K562 (cell line): ENCODE results near the gene XKR7. TPM values are rescaled to one million over a fixed set of nuclear protein-coding genes. Genes with fewer than 3 reads are reported as not detected.

Experiments
- CXXC5 ChIP-seq: fragments of 250-450 bp; sonication (Bioruptor Pico); IDR thresholded peaks from 2 replicates; pipeline ENCODE4 v1.8.0; 2022; ENCODE audit warnings: inconsistent platforms, mild to moderate bottlenecking, moderate library complexity
- FOXK1 ChIP-seq: sonication (generic); formaldehyde crosslinking; IDR thresholded peaks from 2 replicates; pipeline ENCODE4 v1.8.0; 2022; ENCODE audit warnings: missing genetic modification reagents, mild to moderate bottlenecking, borderline replicate concordance
- HDAC8 ChIP-seq: fragments of 450-650 bp; IDR thresholded peaks from 2 replicates; pipeline ENCODE4 v1.6.1; 2016; ENCODE audit warnings: mild to moderate bottlenecking, missing genetic modification characterization, moderate library complexity, missing compliant biosample characterization
- IRF1 ChIP-seq: sonication (generic); formaldehyde crosslinking; IDR thresholded peaks from 2 replicates; pipeline ENCODE4 v1.8.0; 2022; ENCODE audit warnings: missing genetic modification reagents, mild to moderate bottlenecking, borderline replicate concordance
- KLF6 ChIP-seq: fragments of 250-450 bp; sonication (Bioruptor Pico); IDR thresholded peaks from 2 replicates; pipeline ENCODE4 v1.4.0; 2020; ENCODE audit warnings: mild to moderate bottlenecking, moderate library complexity, borderline replicate concordance
- LARP7 ChIP-seq: fragments of 450-650 bp; IDR thresholded peaks from 2 replicates; pipeline ENCODE4 v1.6.1; 2016
- NR2F6 ChIP-seq: fragments of 450-650 bp; formaldehyde crosslinking; IDR thresholded peaks from 2 replicates; pipeline ENCODE4 v1.4.0; 2020; ENCODE audit warnings: mild to moderate bottlenecking
- PTRF ChIP-seq: fragments of 450-650 bp; IDR thresholded peaks from 2 replicates; pipeline ENCODE4 v1.6.1; 2016; ENCODE audit warnings: mild to moderate bottlenecking, missing genetic modification characterization, missing compliant biosample characterization
- SMAD3 ChIP-seq: fragments of 450-650 bp; formaldehyde crosslinking; conservative IDR thresholded peaks from 2 replicates; pipeline ENCODE4 v1.4.0; 2020; ENCODE audit warnings: mild to moderate bottlenecking
- TAF7 ChIP-seq: fragments of 450-650 bp; IDR thresholded peaks from 2 replicates; pipeline ENCODE4 v1.6.1; 2016; ENCODE audit warnings: missing genetic modification characterization, missing compliant biosample characterization
- YBX1 ChIP-seq: fragments of 450-650 bp; IDR thresholded peaks from 2 replicates; pipeline ENCODE4 v1.7.1; 2016; ENCODE audit warnings: mild to moderate bottlenecking
- ZNF24 ChIP-seq: fragments of 450-650 bp; IDR thresholded peaks from 2 replicates; pipeline ENCODE4 v1.6.1; 2016
- ZNF395 ChIP-seq: fragments of 200-800 bp; sonication (Bioruptor generic); IDR thresholded peaks from 2 replicates; pipeline ENCODE4 v1.6.1; 2017; ENCODE audit warnings: missing genetic modification characterization, missing compliant biosample characterization
- ZNF561 ChIP-seq: fragments of 450-650 bp; formaldehyde crosslinking; conservative IDR thresholded peaks from 2 replicates; pipeline ENCODE4 v1.4.0; 2020; ENCODE audit warnings: mild to moderate bottlenecking, moderate library complexity
- ZNF592 ChIP-seq: fragments of 450-650 bp; IDR thresholded peaks from 2 replicates; pipeline ENCODE4 v1.6.1; 2017; ENCODE audit warnings: antibody characterized with exemption, mild to moderate bottlenecking
- ZNF740 ChIP-seq, 3 experiments: fragments of 200-800 bp in 1 of 3; sonication (Bioruptor generic) in 1 of 3; sonication (generic) in 1 of 3; formaldehyde crosslinking in 1 of 3; IDR thresholded peaks; 2 replicates each; pipeline versions ENCODE4 v1.6.1 to v1.8.0; 2016 to 2022; ENCODE audit warnings: mild to moderate bottlenecking in 2 of 3, missing compliant biosample characterization in 2 of 3, missing genetic modification characterization in 2 of 3, missing genetic modification reagents in 1 of 3
- ZNF766 ChIP-seq: fragments of 200-800 bp; sonication (Bioruptor generic); conservative IDR thresholded peaks from 2 replicates; pipeline ENCODE4 v1.6.1; 2016; ENCODE audit warnings: missing genetic modification characterization, missing compliant biosample characterization
- polyA plus RNA-seq, 8 experiments: library from polyadenylated mRNA; depleted of rRNA in 4 of 8; stranded (reverse) in 5 of 8; unstranded in 3 of 8; fragments of >200 nt; fragmentation: Nextera tagmentation in 2 of 8; fragmentation: Illumina TruSeq in 1 of 8; extraction: Ambion mirVana in 2 of 8; extraction: Trizol in 1 of 8; gene quantifications; 2 replicates each; pipeline versions ENCODE4 v1.2.1 to v1.2.3, GENCODE V29; 2011 to 2014; ENCODE audit warnings: inconsistent platforms in 1 of 8, missing spikeins in 1 of 8
- total RNA-seq, 7 experiments: library from RNA; depleted of rRNA in 6 of 7; stranded (reverse); fragments of >200 nt in 6 of 7; fragmentation: Illumina TruSeq in 2 of 7; extraction: Trizol in 2 of 7; gene quantifications; 2 replicates each; pipeline versions ENCODE4 v1.2.1 to v1.2.3, GENCODE V29; 2011 to 2021; ENCODE audit warnings: low replicate concordance in 1 of 7

XKR7 gene
- total and polyA plus RNA-seq, 9 of the 15 experiments (the other 6 are each of a cell fraction or from before 2014, with no cell fraction given): 0.02 TPM; not detected in 8

- no peak for TF ChIP-seq ZNF592
- no peak for TF ChIP-seq LARP7
- 0 out of 2 replicates have a peak, but pooled peaks have one; percentile 18 for TF ChIP-seq CXXC5
- TF ChIP-seq TAF7: 0 out of 2 replicates have a peak, but pooled peaks have one; percentile 16
- 0 out of 2 replicates have a peak, but pooled peaks have one; percentile 31 for TF ChIP-seq ZNF395 (CRISPR knock-in tag)
- peak; percentile 92 for TF ChIP-seq HDAC8 (tag)
- TF ChIP-seq ZNF24: no peak
- TF ChIP-seq ZNF561 (CRISPR knock-in tag): 0 out of 2 replicates have a peak, but pooled peaks have one; percentile 25
- 0 out of 2 replicates have a peak, but pooled peaks have one; percentile 58 for TF ChIP-seq SMAD3 (CRISPR knock-in tag)
- peak; percentile 50; the same call in 1 of the 2 replicates for TF ChIP-seq KLF6
- peak; percentile 33; the same call in 1 of the 2 replicates for TF ChIP-seq ZNF766 (CRISPR knock-in tag)
- no peak for TF ChIP-seq ZNF740 (CRISPR knock-in tag; IDR thresholded peaks at IDR 0.05)
- TF ChIP-seq ZNF740 (tag; IDR thresholded peaks at IDR 0.05): peak in 1 of 2 experiments; percentile 88; a peak in 2 of 4 replicates
- TF ChIP-seq FOXK1 (CRISPR knock-in tag): no peak
- no peak for TF ChIP-seq NR2F6 (CRISPR knock-in tag)
- no peak for TF ChIP-seq YBX1
- TF ChIP-seq PTRF (tag): peak; percentile 74; the same call in 1 of the 2 replicates
- TF ChIP-seq IRF1 (CRISPR knock-in tag): no peak
Measured at GRCh38 chr20:32006053-32006452, 38.1 kb downstream of the XKR7 start (continued).
